Esophagus squamous epithelium (tissue), 4 donors: ENCODE measurements around the gene INPP5F.

ENCODE experiments used
- POLR2A ChIP-seq, 4 donors: fragments of 450-650 bp; IDR thresholded peaks; one replicate each; pipeline ENCODE4 v1.6.1; 2017; ENCODE audit warnings: antibody characterized with exemption in 4 of 4, mild to moderate bottlenecking in 4 of 4, moderate library complexity in 3 of 4
- TF ChIP-seq, protein P1 (sequence below), 6 experiments: fragments of 450-650 bp in 4 of 6; fragments of 200-600 bp in 2 of 6; sonication (generic) in 2 of 6; IDR thresholded peaks; one replicate each; pipeline ENCODE4 v1.5.1; 2016 to 2019; ENCODE audit warnings: antibody characterized with exemption in 6 of 6, mild to moderate bottlenecking in 4 of 6, moderate library complexity in 4 of 6

- no peak for TF ChIP-seq POLR2A (IDR thresholded peaks at IDR 0.05)
- TF ChIP-seq, protein P1, sequence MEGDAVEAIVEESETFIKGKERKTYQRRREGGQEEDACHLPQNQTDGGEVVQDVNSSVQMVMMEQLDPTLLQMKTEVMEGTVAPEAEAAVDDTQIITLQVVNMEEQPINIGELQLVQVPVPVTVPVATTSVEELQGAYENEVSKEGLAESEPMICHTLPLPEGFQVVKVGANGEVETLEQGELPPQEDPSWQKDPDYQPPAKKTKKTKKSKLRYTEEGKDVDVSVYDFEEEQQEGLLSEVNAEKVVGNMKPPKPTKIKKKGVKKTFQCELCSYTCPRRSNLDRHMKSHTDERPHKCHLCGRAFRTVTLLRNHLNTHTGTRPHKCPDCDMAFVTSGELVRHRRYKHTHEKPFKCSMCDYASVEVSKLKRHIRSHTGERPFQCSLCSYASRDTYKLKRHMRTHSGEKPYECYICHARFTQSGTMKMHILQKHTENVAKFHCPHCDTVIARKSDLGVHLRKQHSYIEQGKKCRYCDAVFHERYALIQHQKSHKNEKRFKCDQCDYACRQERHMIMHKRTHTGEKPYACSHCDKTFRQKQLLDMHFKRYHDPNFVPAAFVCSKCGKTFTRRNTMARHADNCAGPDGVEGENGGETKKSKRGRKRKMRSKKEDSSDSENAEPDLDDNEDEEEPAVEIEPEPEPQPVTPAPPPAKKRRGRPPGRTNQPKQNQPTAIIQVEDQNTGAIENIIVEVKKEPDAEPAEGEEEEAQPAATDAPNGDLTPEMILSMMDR (IDR thresholded peaks at IDR 0.05), result no peak
Measured at GRCh38 chr10:119747940-119748339, 22.1 kb downstream of the INPP5F start.
